ENCODE measurements around the gene OSBPL10. TPM values are rescaled to one million over a fixed set of nuclear protein-coding genes. Genes with fewer than 3 reads are reported as not detected.

The OSBPL10 gene
- total RNA-seq: 9.2 and 12.3 TPM in 2 replicates

GRCh38 chr3:31981206-31982181 is at the start of gene OSBPL10, which contains the start of gene ZNF860:
Gene OSBPL10, minus strand, starts transcription at chr3:31981262. Its CDS starts 83 bp downstream, at chr3:31981179.
Gene ZNF860, plus strand, starts transcription at chr3:31981750. Its CDS starts 7,330 bp downstream, at chr3:31989080.

Other genes with a start within 250 kb of the OSBPL10 start
- 0.87 and 1.5 TPM in 2 replicates for gene ZNF860, start 488 bp upstream of the OSBPL10 start, total RNA-seq
- gene GPD1L, start 125.4 kb upstream of the OSBPL10 start, total RNA-seq: 13.7 and 15.4 TPM in 2 replicates